ENCODE results near the gene EGFR. TPM values are rescaled to one million over a fixed set of nuclear protein-coding genes. Genes with fewer than 3 reads are reported as not detected.

The EGFR gene
- total RNA-seq, 3 donors from 2014 or later: 63.6 to 96.3 (median 72.5) TPM

GRCh38 chr7:55147101-55147500 is 128.3 kb downstream of the EGFR start:
- Histone ChIP-seq H3K4me1 (ENCODE audit: low read depth) (no peaks in the 10 kb centered on the region), H3K4me3 (no peak overlapping the region), H3K36me3 (ENCODE audit: low read depth) (no peaks in the 10 kb centered on the region), H3K9me3 (no peaks in the 10 kb centered on the region)
- no peak for TF ChIP-seq CTCF (IDR thresholded peaks at IDR 0.05)
- no peak for DNase-seq
- no peak for ATAC-seq
- intact Hi-C loops (cut with DNase I, micrococcal nuclease): no loop called here

- Histone ChIP-seq H3K4me1 (ENCODE audit: low read depth) (no peaks in the 10 kb centered on the region), H3K36me3 (ENCODE audit: low read depth) (no peaks in the 10 kb centered on the region), H3K9me3 (no peaks in the 10 kb centered on the region), H3K4me3 (no peak overlapping the region)
- TF ChIP-seq CTCF (IDR thresholded peaks at IDR 0.05): no peak
- DNase-seq (no peak), ATAC-seq (no peak)
- intact Hi-C loops (cut with DNase I, micrococcal nuclease): no loop called here
Observed at GRCh38 chr7:55147736-55148135, 128.9 kb downstream of the EGFR start.

- peak in 1 of 3 donors; percentile 67 for DNase-seq
- no peak for ATAC-seq
- intact Hi-C loops (cut with DNase I, micrococcal nuclease): no loop called here
Observed at GRCh38 chr7:55148571-55148970, 129.8 kb downstream of the EGFR start.

GRCh38 chr7:55149001-55149400 is 130.2 kb downstream of the EGFR start:
- Histone ChIP-seq H3K9me3 (no peaks in the 10 kb centered on the region), H3K4me3 (no peak overlapping the region), H3K4me1 (ENCODE audit: low read depth) (no peaks in the 10 kb centered on the region), H3K36me3 (ENCODE audit: low read depth) (no peaks in the 10 kb centered on the region)
- intact Hi-C loops (cut with DNase I, micrococcal nuclease): no loop called here
- no peak for ATAC-seq
- DNase-seq: no peak
- no peak for TF ChIP-seq CTCF (IDR thresholded peaks at IDR 0.05)

More at GRCh38 chr7:55148571-55148970, 129.8 kb downstream of the EGFR start:
- Histone ChIP-seq H3K36me3 (ENCODE audit: low read depth) (no peaks in the 10 kb centered on the region), H3K9me3 (no peaks in the 10 kb centered on the region), H3K4me3 (no peak overlapping the region), H3K4me1 (ENCODE audit: low read depth) (no peaks in the 10 kb centered on the region)
- TF ChIP-seq CTCF (IDR thresholded peaks at IDR 0.05): no peak

GRCh38 chr7:55150166-55150565 is 131.3 kb downstream of the EGFR start:
- DNase-seq: no peak
- no peaks in the 10 kb centered on the region for H3K4me1 ChIP-seq (ENCODE audit: low read depth)
- H3K36me3 ChIP-seq (ENCODE audit: low read depth): no peaks in the 10 kb centered on the region
- no peak for ATAC-seq
- intact Hi-C loops (cut with DNase I, micrococcal nuclease): no loop called here
- no peaks in the 10 kb centered on the region for H3K9me3 ChIP-seq
- no peak overlapping the region for H3K4me3 ChIP-seq
- no peak for TF ChIP-seq CTCF (IDR thresholded peaks at IDR 0.05)
